Upper lobe of left lung (tissue), 4 donors: ENCODE results near the gene PLA2G2A.
"Not testable (repeated sequence)": the region's sequence is repeated elsewhere in the genome, so short reads cannot be mapped to it uniquely, and the experiment has no call there.

Experiments
- EP300 ChIP-seq, 4 donors: sonication (generic); formaldehyde crosslinking; IDR thresholded peaks; one replicate each; pipeline ENCODE4 v1.5.1; 2017; ENCODE audit warnings: antibody characterized with exemption in 4 of 4, control low read depth in 2 of 4
- POLR2A ChIP-seq, 4 donors: fragments of 450-650 bp; IDR thresholded peaks; one replicate each; pipeline ENCODE4 v1.5.1; 2016 to 2017; ENCODE audit warnings: antibody characterized with exemption in 4 of 4, mild to moderate bottlenecking in 2 of 4
- TF ChIP-seq, protein P1 (sequence below), 6 experiments: fragments of 450-650 bp in 4 of 6; fragments of 200-600 bp in 2 of 6; sonication (generic) in 2 of 6; IDR thresholded peaks; one replicate each; pipeline ENCODE4 v1.5.1; 2016 to 2019; ENCODE audit warnings: antibody characterized with exemption in 6 of 6

DNA sequence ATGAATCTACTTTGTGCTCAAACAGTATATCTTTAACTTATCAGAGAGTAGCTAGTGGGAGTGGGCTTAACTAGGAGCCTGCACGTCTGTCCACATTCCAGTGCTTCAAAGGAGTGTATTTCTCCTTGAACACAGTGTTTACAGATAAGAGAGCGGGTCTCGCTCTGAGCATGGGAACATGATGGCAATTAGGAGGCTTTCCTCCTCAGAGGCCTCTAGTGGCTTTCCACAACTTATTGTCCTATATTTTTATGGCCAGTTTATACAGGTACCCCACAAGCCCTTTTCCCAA is 52.3 kb downstream of the PLA2G2A start:
- TF ChIP-seq POLR2A, EP300 (IDR thresholded peaks at IDR 0.05): not testable (repeated sequence)
- TF ChIP-seq, protein P1, sequence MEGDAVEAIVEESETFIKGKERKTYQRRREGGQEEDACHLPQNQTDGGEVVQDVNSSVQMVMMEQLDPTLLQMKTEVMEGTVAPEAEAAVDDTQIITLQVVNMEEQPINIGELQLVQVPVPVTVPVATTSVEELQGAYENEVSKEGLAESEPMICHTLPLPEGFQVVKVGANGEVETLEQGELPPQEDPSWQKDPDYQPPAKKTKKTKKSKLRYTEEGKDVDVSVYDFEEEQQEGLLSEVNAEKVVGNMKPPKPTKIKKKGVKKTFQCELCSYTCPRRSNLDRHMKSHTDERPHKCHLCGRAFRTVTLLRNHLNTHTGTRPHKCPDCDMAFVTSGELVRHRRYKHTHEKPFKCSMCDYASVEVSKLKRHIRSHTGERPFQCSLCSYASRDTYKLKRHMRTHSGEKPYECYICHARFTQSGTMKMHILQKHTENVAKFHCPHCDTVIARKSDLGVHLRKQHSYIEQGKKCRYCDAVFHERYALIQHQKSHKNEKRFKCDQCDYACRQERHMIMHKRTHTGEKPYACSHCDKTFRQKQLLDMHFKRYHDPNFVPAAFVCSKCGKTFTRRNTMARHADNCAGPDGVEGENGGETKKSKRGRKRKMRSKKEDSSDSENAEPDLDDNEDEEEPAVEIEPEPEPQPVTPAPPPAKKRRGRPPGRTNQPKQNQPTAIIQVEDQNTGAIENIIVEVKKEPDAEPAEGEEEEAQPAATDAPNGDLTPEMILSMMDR (IDR thresholded peaks at IDR 0.05) = not testable (repeated sequence)
